GM10248 (cell line): Measurements from ENCODE around the gene RNF217.

ENCODE experiments used
- CTCF ChIA-PET: fragments of 300-600 bp; sonication (Branson Sonifier 250); formaldehyde crosslinking; extraction: SDS; loops from one replicate; lab custom pipeline; 2021; ENCODE audit warnings: antibody characterized with exemption; lab: Yijun Ruan, JAX
- POLR2A ChIA-PET: fragments of 350-650 bp; sonication (Branson Sonifier 250); formaldehyde crosslinking; extraction: SDS; loops from one replicate; lab custom pipeline; 2020; ENCODE audit warnings: antibody characterized with exemption; lab: Yijun Ruan, JAX
- DNase-seq: peaks from one replicate; pipeline ENCODE4 v3.0.0; 2012; ENCODE audit errors: extremely low spot score
- CTCF ChIP-seq: IDR thresholded peaks from 2 replicates; pipeline ENCODE4 v1.5.1; 2012; ENCODE audit warnings: mild to moderate bottlenecking, low read depth; ENCODE audit errors: extremely low read depth, missing control alignments, control extremely low read depth

The RNF217 gene

DNA sequence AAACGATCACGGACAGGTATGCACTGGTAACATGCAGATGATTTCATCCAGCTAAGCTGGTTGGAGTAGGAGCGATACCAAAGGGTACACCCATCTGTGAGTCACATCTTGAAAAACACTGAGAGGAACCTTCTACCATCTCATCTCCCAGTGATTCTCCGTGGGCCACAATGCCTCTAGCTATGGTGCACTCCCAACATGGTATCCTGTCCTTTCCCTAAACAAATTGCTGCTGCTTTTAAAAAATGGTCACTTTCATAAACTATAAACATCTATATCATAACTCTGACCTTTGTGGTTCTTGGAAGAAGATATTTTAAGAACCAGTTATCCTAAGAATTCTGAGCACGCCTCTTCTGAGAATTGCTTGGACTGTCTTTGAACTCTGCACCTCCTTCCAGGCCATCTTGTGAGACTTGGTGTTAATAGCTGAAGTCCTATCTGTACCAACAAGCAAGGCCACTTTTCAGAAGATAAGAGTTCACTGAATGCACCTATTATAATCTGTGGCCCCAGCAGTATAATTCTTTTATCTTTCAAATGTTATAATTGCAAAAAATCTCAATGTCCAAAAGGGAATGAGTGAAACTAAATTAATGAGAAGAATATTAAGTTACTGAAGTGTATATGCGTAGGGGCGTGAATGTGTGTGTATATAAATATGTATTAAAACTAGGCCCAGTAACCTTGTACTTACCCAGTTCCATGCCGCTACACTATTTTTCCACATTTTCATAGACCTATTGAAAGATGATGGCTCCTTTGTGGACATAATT, 120.9 kb downstream of the RNF217 start:
- POLR2A ChIA-PET: no interaction called here
- no peak for DNase-seq
- CTCF ChIA-PET: interaction anchor here (1.3 kb wide), 1 partner anchor 18 kb away, joined by 4 read pairs; no protein-coding TSS in a partner anchor
- TF ChIP-seq CTCF: no peak

DNA sequence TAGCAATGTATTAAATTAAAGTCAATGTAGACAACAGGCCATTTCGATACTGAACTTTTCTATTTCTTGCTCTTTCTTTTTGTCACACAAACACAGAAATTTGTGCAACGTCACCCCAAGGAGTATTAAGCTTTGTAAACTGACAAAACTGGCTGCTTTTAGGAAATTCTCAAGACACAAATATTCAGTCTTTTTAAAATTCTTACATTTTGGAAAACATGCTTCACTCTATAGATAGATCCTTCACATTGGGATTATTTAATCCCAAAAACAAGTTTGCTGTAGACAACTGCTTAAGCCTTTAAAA, 121.4 kb downstream of the RNF217 start:
- TF ChIP-seq CTCF: no peak
- POLR2A ChIA-PET: no interaction called here
- DNase-seq: no peak
- CTCF ChIA-PET: no interaction called here

DNA sequence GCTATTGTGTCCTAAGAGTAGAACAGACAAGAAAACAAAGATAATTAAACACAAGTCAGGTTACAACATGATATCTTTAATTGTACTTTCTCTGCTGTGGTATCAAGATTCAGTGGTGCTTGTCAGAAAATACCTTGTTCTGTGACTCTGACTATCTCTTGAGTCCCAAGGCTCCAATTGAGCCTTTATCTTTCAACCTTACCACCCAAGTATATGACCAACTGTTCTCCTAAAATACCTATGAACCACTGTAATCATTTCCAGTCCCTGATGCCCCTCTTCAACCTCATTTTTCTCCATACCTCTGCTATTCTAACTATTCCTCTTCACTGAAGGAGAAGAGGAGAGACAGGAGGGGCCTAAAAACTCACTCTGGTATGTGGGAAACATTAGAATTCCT, 124.5 kb downstream of the RNF217 start:
- no peak for TF ChIP-seq CTCF
- ChIA-PET CTCF (no interaction called here), POLR2A (no interaction called here)
- no peak for DNase-seq

DNA sequence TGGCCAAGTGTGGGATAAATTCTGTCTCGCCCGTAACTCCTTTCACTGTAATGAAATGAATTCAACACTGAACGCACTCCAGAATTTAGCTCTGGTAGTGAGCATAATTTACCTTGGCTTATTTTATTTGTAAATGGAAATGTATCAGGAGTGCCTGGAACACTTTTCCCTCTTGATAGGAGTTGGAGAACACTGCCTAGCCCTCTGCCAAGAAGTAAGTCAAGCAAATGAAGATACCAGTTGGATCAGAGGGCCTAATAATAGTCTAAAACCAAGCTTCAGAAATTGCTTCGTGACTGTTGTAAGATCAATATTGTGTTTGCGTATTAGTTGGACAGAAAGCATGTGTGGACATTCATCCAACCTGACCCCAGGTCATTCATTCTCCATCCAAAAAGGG, 126.7 kb downstream of the RNF217 start:
- ChIA-PET POLR2A (no interaction called here), CTCF (interaction anchor here (1.1 to 1.2 kb wide), 2 partner anchors 21 to 65 kb away, joined by 3 read pairs; partner anchors contain the start of gene TPD52L1)
- no peak for DNase-seq
- TF ChIP-seq CTCF: no peak

DNA sequence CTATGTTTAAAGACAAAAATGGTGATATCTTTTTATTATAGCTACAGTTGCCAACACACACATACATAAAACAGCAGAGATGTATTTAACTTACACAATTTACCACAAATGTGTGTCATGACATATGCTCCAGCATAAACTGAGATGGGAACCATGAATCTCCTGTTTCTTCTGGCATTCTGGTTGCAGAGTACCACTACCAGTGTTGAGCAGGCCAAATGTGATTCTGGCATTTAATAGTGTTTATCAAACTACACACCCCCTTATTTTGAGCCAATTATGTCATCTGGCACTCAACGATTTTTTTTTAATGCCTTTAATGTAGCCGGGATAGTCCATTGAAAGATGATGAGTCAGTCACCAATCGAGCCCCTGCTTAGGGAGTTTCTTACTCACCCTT, 132.3 kb downstream of the RNF217 start:
- no peak for DNase-seq
- CTCF ChIA-PET: no interaction called here
- POLR2A ChIA-PET: no interaction called here
- TF ChIP-seq CTCF: no peak

DNA sequence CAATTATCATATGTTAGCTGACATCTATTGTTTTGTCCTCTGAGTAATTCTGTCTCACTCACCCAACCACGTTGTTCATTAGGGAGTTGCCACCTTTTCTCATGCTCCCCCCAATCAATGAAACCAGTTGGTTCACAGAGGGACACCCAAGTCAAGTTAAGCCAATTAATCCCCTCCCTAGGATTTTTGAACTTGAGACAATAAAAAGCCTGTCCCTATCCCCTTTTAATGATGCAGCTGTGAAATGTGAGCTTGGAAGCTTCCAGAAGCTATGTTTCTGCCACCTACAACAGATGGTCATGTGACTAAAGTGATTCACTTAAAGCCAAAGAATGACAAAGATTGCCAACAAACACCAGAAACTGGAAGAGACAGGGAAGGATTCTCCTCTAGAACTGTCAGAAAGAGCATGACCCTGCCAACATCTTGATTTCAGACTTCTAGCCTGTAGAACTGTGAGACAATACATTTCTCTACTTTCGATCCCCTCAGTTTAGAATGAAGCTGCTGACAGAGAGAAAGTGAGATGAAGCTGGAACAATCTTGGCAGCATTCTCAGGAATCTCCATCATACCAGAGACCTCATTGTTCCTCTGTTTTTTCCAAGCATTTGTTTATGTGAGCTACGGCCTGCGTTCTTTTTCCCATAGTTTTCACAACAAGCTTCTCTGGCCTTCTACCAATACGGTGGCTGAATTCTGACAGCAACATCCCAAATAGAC, 133.5 kb downstream of the RNF217 start:
- DNase-seq: no peak
- POLR2A ChIA-PET: no interaction called here
- no peak for TF ChIP-seq CTCF
- CTCF ChIA-PET: interaction anchor here (0.7 to 4.3 kb wide), 6 partner anchors 11 to 126 kb away, joined by 3 to 19 read pairs (median 3); no protein-coding TSS in a partner anchor
